GM03348 (cell line): ENCODE data around the gene WNK2.
"Not testable (repeated sequence)": the region's sequence is repeated elsewhere in the genome, so short reads cannot be mapped to it uniquely, and the experiment has no call there.

Source experiments
- DNase-seq: peaks from one replicate; pipeline ENCODE4 v3.0.0; 2012; ENCODE audit warnings: low spot score

WNK2 gene

DNA sequence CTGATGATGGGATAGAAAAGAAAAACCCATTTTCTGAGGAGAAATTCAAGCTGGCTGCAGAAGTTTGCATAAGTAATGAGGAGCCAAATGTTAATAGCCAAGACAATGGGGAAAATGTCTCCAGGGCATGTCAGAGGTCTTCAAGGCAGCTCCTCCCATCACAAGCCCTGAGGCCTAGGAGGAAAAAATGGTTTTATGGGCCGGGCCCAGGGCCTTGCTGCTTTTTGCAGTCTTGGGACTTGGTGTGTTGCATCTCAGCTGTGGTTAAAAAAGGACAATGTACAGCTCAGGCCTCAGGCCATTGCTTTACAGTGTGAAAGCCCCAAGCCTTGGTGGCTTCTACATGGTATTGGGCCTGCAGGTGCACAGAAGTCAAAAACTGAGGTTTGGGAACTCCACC, 154.3 kb downstream of the WNK2 start:
- DNase-seq: not testable (repeated sequence)

GRCh38 chr9:93340091-93340490, 156.2 kb downstream of the WNK2 start:
- DNase-seq: no peak

DNA sequence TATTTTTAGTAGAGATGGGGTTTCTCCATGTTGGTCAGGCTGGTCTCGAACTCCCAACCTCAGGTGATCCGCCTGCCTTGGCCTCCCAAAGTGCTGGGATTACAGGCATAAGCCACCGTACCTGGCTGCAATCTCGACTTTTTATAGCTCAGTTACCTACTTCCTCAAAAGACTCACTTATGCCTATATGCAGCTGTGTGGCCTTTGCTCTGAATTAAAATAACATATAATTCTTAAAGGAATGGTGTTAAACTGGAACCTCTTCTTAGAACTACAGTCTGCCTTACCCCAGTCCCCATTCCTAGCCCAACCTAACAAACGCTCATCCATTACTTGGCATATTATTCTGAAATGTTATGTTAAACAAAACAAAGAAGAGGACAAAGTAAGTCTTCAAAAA, 157.9 kb downstream of the WNK2 start:
- not testable (repeated sequence) for DNase-seq

GRCh38 chr9:93342428-93342827, 158.5 kb downstream of the WNK2 start:
- DNase-seq: not testable (repeated sequence)

GRCh38 chr9:93343663-93344062, 159.7 kb downstream of the WNK2 start:
- no peak for DNase-seq

DNA sequence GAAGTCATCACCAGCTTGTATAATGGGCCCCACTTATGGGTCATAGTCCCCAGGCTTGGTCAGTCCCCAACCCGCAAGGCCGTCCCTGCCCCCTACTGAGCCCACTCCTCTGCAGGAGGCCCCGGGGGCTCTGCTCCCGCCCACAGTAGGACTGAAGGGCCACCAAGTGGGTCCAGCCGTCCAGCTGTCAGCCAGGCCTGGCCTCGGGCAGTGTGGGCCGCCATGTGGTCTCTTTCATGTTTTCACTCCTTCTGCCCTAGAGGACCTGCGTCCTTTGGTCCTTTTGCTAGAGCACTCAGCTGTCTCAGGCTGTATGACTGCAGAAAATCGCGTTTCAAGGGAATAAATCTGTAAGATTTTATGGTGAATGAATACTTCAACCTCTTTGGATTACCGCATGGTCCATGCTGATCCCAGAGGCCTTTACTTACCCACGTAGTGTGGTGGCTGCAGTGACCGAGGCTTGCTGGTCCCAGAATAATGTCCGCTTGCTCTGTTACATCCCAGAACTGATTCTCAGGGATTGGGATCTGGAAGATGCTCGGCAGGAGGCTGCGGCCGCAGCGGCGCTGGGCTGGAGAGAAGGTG, 161.8 kb downstream of the WNK2 start:
- no peak for DNase-seq

DNA sequence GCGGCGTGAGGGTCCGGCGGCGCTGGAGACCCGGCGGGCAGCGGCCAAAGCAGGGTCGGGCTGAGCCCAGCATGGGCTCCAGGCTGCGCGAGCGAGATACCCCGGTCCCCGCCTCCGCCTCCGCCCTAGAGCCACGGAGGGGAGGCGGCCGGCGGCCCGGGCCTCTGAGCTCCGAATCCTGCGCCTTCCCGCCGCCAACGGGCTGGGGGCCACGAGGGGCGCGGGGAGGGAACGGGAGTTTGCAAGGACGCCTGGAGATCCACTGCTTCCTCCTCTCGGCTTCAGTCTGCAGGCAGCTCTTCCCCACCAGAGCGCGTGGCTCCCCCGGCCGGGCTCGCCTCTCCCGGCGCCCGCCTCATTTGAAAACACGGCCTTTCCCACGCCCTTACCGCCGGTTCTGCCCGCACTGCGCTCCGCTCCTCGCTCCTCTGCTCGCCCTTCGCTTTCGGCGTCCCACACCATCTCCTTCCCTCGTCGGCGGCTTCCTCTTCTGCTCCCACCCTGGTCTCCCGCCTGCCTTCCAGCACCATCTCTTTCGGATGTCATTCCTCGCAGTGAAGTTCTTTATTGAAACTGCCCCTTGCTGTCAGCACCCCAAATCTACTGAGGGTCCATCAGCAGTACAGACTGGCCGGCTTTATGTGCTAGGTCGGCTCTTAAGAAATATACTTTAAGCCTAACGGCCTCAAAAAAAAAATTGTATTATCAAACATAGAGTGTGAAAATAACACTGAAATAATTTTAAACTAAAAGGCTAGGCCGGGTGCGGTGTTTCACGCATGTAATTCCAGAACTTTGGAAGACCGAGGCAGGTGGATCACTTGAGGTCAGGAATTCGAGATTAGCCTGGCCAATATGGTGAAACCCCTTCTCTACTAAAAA, 162.5 kb downstream of the WNK2 start:
- DNase-seq: peak; percentile 33

GRCh38 chr9:93347371-93347975, 163.5 kb downstream of the WNK2 start:
- DNase-seq: not testable (repeated sequence)

DNA sequence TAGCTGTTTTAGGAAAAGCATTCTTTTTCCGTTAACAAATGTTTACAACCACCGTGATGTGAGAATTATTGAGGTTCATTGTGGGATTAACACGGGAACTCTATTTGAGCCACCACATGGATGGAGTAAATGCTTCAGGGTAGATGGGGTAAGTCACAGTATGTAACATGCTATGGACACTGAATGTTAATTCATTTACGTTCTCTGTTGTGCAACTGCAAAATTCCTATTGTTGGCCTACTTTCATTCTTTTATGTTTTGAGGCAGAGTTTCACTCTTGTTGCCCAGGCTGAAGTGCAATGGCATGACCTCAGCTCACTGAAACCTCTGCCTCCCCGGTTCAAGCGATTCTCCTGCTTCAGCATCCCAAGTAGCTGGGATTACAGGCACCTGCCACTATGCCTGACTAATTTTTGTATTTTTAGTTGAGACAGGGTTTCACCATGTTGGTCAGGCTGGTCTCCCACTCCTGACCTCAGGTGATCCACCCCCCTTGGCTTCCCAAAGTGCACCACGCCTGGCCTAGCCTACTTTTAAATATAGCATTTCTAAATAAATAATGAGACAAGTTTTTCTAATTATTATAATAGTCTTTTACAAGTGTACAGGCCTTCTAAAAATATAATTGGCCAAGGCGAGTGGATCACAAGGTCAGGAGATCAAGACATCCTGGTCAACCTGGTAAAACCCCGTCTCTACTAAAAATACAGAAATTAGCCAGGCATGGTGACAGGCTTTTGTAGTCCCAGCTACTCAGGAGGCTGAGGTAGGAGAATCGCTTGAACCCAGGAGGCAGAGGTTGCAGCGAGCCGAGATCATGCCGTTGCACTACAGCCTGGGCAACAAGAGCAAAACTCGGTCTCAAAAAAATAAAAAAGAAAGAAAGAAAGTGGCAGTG, 169.7 kb downstream of the WNK2 start:
- not testable (repeated sequence) for DNase-seq

- DNase-seq: no peak
Measured at GRCh38 chr9:93354451-93354850, 170.5 kb downstream of the WNK2 start.

DNA sequence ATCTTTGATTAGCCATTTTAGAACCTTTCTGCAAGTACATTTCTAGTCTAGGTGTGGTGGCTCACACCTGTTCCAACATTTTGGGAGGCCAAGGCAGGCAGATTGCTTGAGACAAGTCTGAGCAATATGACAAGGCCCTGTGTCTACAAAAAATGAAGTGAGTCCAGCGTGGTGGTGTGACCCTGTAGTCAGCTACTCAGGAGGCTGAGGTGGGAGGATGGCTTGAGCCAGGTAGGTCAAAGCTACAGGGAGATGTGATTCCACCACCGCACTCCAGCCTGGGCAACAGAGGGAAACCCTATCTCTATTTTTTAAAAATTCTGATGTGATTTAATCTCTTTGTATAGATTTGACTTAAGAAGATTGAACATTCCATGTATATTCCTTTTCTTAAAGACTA, 171.9 kb downstream of the WNK2 start:
- no peak for DNase-seq

DNA sequence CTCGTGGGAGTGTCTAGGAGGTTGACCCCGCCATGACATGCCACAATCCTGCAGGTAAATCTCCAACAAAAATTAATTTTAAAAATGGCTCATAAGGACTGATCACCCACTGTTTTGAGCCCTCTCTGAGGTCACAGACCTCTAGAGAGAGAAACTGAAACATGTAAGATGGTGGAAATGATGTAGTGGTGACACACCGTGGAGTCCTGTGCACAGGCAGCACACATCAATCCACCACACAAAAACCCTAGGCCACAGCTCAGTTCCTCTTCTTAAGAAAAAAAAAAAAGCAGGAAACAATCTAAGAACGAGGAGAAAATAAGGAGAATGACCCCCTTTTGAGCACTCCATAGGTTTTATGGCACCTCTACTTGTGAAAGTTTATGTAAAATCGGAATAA, 173.7 kb downstream of the WNK2 start:
- DNase-seq: no peak

DNA sequence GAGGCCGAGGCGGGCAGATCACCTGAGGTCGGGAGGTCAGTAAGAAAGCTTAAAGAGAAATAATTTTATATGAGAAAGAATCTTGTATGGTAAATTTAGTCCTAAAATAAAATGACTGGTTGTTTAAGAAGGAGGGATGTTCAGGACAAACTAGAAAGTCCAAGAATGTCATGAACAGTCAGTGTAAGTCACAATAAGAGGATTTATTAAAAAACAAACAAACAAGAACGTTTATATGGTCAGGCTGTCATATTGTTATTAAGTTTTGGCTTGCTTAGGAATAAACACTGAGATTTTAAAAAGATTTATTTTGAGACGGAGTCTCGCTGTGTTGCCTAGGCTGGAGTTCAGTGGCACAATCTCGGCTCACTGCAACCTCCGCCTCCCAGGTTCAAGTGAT, 176.0 kb downstream of the WNK2 start:
- DNase-seq: not testable (repeated sequence)

- no peak for DNase-seq
Measured at GRCh38 chr9:93361995-93362394, 178.1 kb downstream of the WNK2 start.

DNA sequence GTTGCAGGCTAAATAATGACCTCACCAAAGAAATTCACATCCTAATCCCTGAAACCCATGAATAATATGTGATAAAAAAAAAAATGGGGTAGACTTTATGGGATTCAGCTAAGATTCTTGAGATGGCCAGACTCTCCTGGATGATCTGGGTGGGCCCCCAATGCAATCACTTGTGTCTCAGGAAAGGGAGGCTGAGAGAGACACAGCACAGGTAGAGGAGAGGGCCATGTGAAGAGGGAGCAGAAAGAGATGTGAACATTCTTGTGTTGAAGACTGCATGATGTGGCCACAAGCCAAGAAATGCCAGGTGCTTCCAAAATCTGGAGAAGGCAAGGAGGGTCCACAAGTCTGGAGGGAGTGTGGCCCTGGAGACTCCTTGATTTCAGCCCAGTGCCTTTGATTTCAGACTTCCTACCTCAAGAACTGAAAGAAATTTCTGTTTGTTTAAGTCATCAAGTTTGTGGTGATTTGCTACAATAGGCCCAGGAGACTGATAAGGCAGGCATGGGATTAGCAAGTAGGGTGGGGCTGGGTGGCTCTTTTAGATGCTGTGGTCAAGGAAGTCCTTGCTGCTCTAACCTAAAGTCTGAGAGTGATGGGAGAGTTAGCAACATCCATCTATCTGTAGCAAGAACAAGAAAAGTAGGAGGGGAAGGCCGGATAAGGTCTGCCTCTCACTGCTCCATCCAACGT, 180.9 kb downstream of the WNK2 start:
- no peak for DNase-seq

GRCh38 chr9:93365427-93366118, 181.6 kb downstream of the WNK2 start:
- no peak for DNase-seq

DNA sequence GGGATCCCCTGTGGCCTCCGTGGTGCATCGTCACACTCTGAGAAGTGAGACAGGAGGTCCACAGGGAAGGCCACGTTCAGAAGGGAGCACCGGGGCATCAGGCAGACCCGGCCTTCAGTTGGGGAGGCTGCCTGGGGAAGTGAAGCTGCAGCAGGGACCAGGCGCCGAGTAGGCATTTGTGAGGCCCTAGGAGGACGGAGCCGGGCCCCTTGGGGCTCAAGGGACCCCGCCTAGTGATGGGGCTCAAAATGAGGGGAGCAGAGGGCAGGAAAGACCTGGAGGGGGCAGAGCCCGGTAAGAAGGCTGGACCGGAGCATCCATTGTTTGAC, 182.1 kb downstream of the WNK2 start:
- DNase-seq: no peak

DNA sequence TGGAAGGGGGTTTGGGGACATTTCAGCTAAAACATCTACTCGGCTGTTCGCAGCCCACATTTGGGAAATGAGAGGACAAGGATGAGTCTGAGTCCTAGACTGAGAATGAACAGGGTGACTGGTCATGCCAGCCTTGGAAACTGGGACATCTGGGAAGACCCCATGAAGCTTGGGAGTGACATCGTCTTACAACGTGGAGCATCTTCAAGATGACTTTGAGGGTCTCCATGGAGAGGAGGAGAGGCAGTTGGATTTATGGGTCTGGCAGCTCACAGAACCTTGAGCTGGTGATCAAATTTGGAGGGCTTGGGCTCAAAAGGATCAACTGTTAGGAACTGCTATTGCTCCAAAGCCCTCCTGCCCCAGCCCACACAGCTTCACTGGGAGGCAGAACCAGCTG, 182.5 kb downstream of the WNK2 start:
- not testable (repeated sequence) for DNase-seq

- no peak for DNase-seq
Measured at GRCh38 chr9:93368437-93368836, 184.5 kb downstream of the WNK2 start.

- DNase-seq: no peak
Measured at GRCh38 chr9:93369686-93370085, 185.7 kb downstream of the WNK2 start.
